Neural cell (in vitro differentiated cells): Measurements from ENCODE around the gene UBQLNL. TPM values are rescaled to one million over a fixed set of nuclear protein-coding genes. Genes with fewer than 3 reads are reported as not detected.

ENCODE experiments used
- H2AFZ ChIP-seq: fragments of 200-600, 300-800 bp; sonication (generic), shearing (Covaris generic); 2 replicates; pipeline ENCODE4 v1.6.0; 2014; ENCODE audit warnings: low read depth, mild to moderate bottlenecking, antibody characterized with exemption, low read length, moderate library complexity
- H3F3A ChIP-seq: fragments of 200-600 bp; shearing (Covaris generic); 2 replicates; pipeline ENCODE4 v1.6.1; 2016; ENCODE audit warnings: mild to moderate bottlenecking, moderate library complexity, mixed read lengths, antibody characterized with exemption, low read length; ENCODE audit not compliant: insufficient read depth, poor library complexity, severe bottlenecking
- H3K27ac ChIP-seq: fragments of 200-600, 300-800 bp; sonication (generic), shearing (Covaris generic); 2 replicates; pipeline ENCODE4 v1.5.1; 2014; ENCODE audit warnings: mild to moderate bottlenecking, low read length, moderate library complexity
- H3K27me3 ChIP-seq: fragments of 300-800, 200-600 bp; sonication (generic), shearing (Covaris generic); 2 replicates; pipeline ENCODE4 v1.6.0; 2014; ENCODE audit warnings: mild to moderate bottlenecking, low read depth, low read length, moderate library complexity; ENCODE audit not compliant: insufficient read depth
- H3K36me3 ChIP-seq: fragments of 300-800, 200-600 bp; sonication (generic), shearing (Covaris generic); 2 replicates; pipeline ENCODE4 v1.5.1; 2014; ENCODE audit warnings: mild to moderate bottlenecking, antibody characterized with exemption, low read length, moderate library complexity; ENCODE audit not compliant: insufficient read depth
- H3K4me2 ChIP-seq: fragments of 300-800, 200-600 bp; sonication (generic), shearing (Covaris generic); 2 replicates; pipeline ENCODE4 v1.6.0; 2014; ENCODE audit warnings: mild to moderate bottlenecking, low read length
- H3K4me3 ChIP-seq: fragments of 300-800, 200-600 bp; sonication (generic), shearing (Covaris generic); 2 replicates; pipeline ENCODE4 v1.5.1; 2014; ENCODE audit warnings: mild to moderate bottlenecking, low read length, moderate library complexity
- H3K79me2 ChIP-seq: fragments of 200-600 bp; shearing (Covaris generic); replicated peaks from 2 replicates; pipeline ENCODE4 v1.6.0; 2014; ENCODE audit warnings: mild to moderate bottlenecking, low read length, moderate library complexity; ENCODE audit not compliant: insufficient read depth
- H3K9ac ChIP-seq: fragments of 300-800, 200-600 bp; sonication (generic), shearing (Covaris generic); 2 replicates; pipeline ENCODE4 v1.6.1; 2016; ENCODE audit warnings: mild to moderate bottlenecking, low read length, mixed read lengths
- H3K9me2 ChIP-seq: fragments of 200-600 bp; shearing (Covaris generic); 2 replicates; pipeline ENCODE4 v1.6.1; 2016; ENCODE audit warnings: mild to moderate bottlenecking, low read length, mixed read lengths; ENCODE audit not compliant: insufficient read depth
- H3K9me3 ChIP-seq: fragments of 200-600, 300-800 bp; sonication (generic), shearing (Covaris generic); 2 replicates; pipeline ENCODE4 v1.6.1; 2016; ENCODE audit warnings: mild to moderate bottlenecking, mixed run types, low read length, moderate library complexity, mixed read lengths
- H4K20me1 ChIP-seq: fragments of 200-600 bp; shearing (Covaris generic); 2 replicates; pipeline ENCODE4 v1.6.1; 2016; ENCODE audit warnings: mild to moderate bottlenecking, mixed run types; ENCODE audit not compliant: insufficient read depth
- CTCF ChIP-seq: fragments of 450-650 bp; IDR thresholded peaks from 2 replicates; pipeline ENCODE4 v1.5.1; 2014; ENCODE audit warnings: antibody characterized with exemption, mild to moderate bottlenecking, moderate library complexity; ENCODE audit not compliant: poor library complexity, severe bottlenecking
- EP300 ChIP-seq: fragments of 450-650 bp; conservative IDR thresholded peaks from 2 replicates; pipeline ENCODE4 v1.6.1; 2014; ENCODE audit warnings: antibody characterized with exemption, mild to moderate bottlenecking, moderate library complexity; ENCODE audit not compliant: poor library complexity, severe bottlenecking
- EZH2 ChIP-seq: fragments of 200-600, 300-800 bp; shearing (Covaris generic), sonication (generic); IDR thresholded peaks from 2 replicates; pipeline ENCODE4 v1.6.1; 2014; ENCODE audit warnings: antibody characterized with exemption, low read length, borderline replicate concordance, mild to moderate bottlenecking; ENCODE audit not compliant: insufficient read depth, poor library complexity, severe bottlenecking
- MXI1 ChIP-seq: fragments of 450-650 bp; conservative IDR thresholded peaks from 2 replicates; pipeline ENCODE4 v1.6.1; 2014; ENCODE audit warnings: antibody characterized with exemption, mild to moderate bottlenecking; ENCODE audit not compliant: poor library complexity, severe bottlenecking
- POLR2AphosphoS5 ChIP-seq: IDR thresholded peaks from 2 replicates; pipeline ENCODE4 v1.6.1; 2012
- RAD21 ChIP-seq: fragments of 450-650 bp; conservative IDR thresholded peaks from 2 replicates; pipeline ENCODE4 v1.6.1; 2014; ENCODE audit warnings: antibody characterized with exemption, mild to moderate bottlenecking, moderate library complexity
- REST ChIP-seq: IDR thresholded peaks from 2 replicates; pipeline ENCODE4 v1.6.1; 2012; ENCODE audit warnings: borderline replicate concordance
- SMC3 ChIP-seq: fragments of 450-650 bp; conservative IDR thresholded peaks from 2 replicates; pipeline ENCODE4 v1.6.1; 2014; ENCODE audit warnings: antibody characterized with exemption, mild to moderate bottlenecking, moderate library complexity; ENCODE audit not compliant: poor library complexity
- TAF1 ChIP-seq: IDR thresholded peaks from 2 replicates; pipeline ENCODE4 v1.6.1; 2012; ENCODE audit warnings: low read depth
- polyA plus RNA-seq: library from polyadenylated mRNA; depleted of rRNA; stranded (reverse); fragments of >200 nt; gene quantifications from 2 replicates; pipeline ENCODE4 v1.2.3, GENCODE V29; 2014

UBQLNL gene
- polyA plus RNA-seq, 1 donor from 2014 or later = not detected

- Histone ChIP-seq H3K9ac (no peak overlapping the region), H2AFZ (no peak overlapping the region), H3K36me3 (no peaks in the 10 kb centered on the region), H3F3A (no peaks in the 10 kb centered on the region), H3K9me2 (no peaks in the 10 kb centered on the region), H4K20me1 (no peaks in the 10 kb centered on the region), H3K27ac (no peak overlapping the region), H3K4me3 (no peak overlapping the region), H3K9me3 (no peaks in the 10 kb centered on the region), H3K27me3 (no peaks in the 10 kb centered on the region), H3K4me2 (no peak overlapping the region), H3K79me2 (no peaks in the 10 kb centered on the region)
- TF ChIP-seq EZH2 (no peak), RAD21 (no peak), POLR2AphosphoS5 (no peak), SMC3 (no peak), EP300 (no peak), CTCF (no peak), TAF1 (no peak), MXI1 (no peak), REST (no peak)
Observed at GRCh38 chr11:5522308-5522707, 5.8 kb upstream of the UBQLNL start.

GRCh38 chr11:5521540-5521939 is 5.0 kb upstream of the UBQLNL start:
- Histone ChIP-seq H3K27ac (no peak overlapping the region), H3K9ac (no peak overlapping the region), H3K4me2 (no peak overlapping the region)

More at GRCh38 chr11:5521540-5521939, 5.0 kb upstream of the UBQLNL start:
- H3K9me2 ChIP-seq = no peaks in the 10 kb centered on the region
- no peak overlapping the region for H3K4me3 ChIP-seq
- no peaks in the 10 kb centered on the region for H3K9me3 ChIP-seq
- TF ChIP-seq EP300 (no peak), CTCF (no peak), REST (no peak), TAF1 (no peak), RAD21 (no peak), POLR2AphosphoS5 (no peak), SMC3 (no peak), EZH2 (no peak), MXI1 (no peak)
- H3K27me3 ChIP-seq = no peaks in the 10 kb centered on the region
- no peaks in the 10 kb centered on the region for H3F3A ChIP-seq
- no peak overlapping the region for H2AFZ ChIP-seq
- H3K79me2 ChIP-seq = no peaks in the 10 kb centered on the region
- H3K36me3 ChIP-seq = no peaks in the 10 kb centered on the region
- H4K20me1 ChIP-seq = no peaks in the 10 kb centered on the region
